GM21526 (cell line): Measurements from ENCODE around the gene ARHGAP30.
"Not testable (repeated sequence)": the region's sequence is repeated elsewhere in the genome, so short reads cannot be mapped to it uniquely, and the experiment has no call there.

Source experiments
- ATAC-seq: cut with Tn5 transposase; IDR thresholded peaks from one replicate; pipeline ENCODE4 v1.9.1; 2021; ENCODE audit warnings: moderate library complexity; ENCODE audit not compliant: unreplicated experiment, low FRiP score

ARHGAP30 gene

DNA sequence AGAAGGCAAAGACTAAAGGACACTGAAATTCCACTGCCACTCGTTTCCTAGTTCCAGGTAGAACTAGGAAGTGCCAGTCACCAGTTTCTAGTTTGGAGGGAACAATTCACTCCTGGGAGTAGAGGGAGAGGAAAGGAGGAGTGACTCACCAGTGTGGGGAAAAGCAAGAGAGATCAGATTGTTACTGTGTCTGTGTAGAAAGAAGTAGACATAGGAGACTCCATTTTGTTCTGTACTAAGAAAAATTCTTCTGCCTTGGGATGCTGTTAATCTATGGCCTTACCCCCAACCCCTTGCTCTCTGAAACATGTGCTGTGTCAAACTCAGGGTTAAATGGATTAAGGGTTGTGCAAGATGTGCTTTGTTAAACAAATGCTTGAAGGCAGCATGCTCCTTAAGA lies 53.0 kb downstream of the ARHGAP30 start:
- ATAC-seq, result not testable (repeated sequence)

GRCh38 chr1:161013488-161014230 lies 56.0 kb downstream of the ARHGAP30 start:
- ATAC-seq, result peak; percentile 71

GRCh38 chr1:161013131-161013487 lies 56.6 kb downstream of the ARHGAP30 start:
- ATAC-seq, result peak; percentile 7

DNA sequence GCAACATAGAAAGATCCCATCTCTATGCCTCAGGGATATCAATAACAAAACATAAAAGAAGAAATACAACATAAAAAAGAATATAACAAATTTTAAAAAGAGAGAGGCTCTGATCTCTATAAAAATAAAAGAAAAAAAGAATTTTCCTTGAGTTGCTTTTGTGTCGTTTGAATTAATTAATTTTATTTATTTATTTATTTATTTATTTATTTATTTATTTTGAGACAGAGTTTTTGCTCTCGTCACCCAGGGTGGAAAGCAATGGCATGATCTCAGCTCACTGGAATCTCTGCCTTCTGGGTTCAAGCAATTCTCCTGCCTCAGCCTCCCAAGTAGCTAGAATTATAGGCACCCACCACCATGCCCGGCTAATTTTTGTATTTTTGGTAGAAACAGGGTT lies 57.3 kb downstream of the ARHGAP30 start:
- ATAC-seq, result no peak

DNA sequence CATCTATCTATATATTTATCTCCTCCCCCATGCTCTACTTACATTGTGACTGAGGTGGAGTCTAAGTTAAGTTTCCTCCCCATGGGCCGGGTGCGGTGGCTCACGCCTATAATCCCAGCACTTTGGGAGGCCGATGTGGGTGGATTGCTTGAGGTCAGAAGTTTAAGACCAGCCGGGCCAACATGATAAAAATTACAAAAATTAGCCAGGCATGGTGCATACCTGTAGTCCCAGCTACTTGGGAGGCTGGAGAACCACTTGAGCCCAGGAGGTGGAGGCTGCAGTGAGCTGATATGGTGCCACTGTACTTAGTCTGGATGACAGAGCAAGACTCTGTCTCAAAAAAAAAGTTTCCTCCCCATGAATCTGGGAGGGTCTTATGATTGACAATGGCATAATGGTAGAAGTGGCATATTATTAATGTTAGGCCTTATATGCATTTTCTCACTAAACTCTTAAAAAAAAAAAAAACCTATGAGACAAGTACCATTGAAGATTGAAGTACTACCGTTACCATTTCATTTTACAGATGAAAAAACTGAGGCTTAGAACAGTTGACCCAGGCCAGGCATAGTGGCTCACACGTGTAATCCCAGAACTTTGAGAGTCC lies 60.0 kb downstream of the ARHGAP30 start:
- ATAC-seq, result no peak

GRCh38 chr1:161008869-161009510 lies 60.7 kb downstream of the ARHGAP30 start:
- no peak for ATAC-seq

DNA sequence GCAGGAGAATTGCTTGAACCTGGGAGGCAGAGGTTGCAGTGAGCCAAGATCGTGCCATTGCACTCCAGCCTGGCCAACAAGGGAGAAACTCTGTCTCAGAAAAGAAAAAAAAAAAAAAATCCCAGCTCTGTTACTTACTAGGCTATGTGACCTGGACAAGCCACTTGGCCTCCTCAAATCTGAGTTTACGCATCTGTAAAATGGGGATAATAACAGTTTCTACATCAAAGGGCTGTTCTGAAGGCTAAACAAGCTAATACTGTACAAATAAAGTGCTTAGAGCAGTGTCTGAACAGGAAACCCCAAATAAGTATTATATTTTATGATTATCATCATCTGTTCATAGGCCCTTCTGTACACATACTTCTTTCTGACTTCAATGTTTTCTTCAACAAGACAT lies 62.3 kb downstream of the ARHGAP30 start:
- no peak for ATAC-seq

GRCh38 chr1:161006563-161006962 lies 63.1 kb downstream of the ARHGAP30 start:
- no peak for ATAC-seq

- ATAC-seq, result no peak
Observed at GRCh38 chr1:161001525-161001924, 68.2 kb downstream of the ARHGAP30 start.

- ATAC-seq, result no peak
Observed at GRCh38 chr1:161000736-161001480, 68.8 kb downstream of the ARHGAP30 start.

- no peak for ATAC-seq
Observed at GRCh38 chr1:160999376-160999775, 70.3 kb downstream of the ARHGAP30 start.

- no peak for ATAC-seq
Observed at GRCh38 chr1:160997323-160998038, 72.2 kb downstream of the ARHGAP30 start.
